ENCODE measurements around the gene KRTAP10-8. TPM values are rescaled to one million over a fixed set of nuclear protein-coding genes. Genes with fewer than 3 reads are reported as not detected.

KRTAP10-8 gene
- total and polyA plus RNA-seq, 7 donors = not detected

- Histone ChIP-seq H3K27me3 (peaks cover 0 to 30% (median 13%) of the 10 kb centered on the region in 3 donors), H3K9me3 (peaks cover 0 to 7% (median 3%) of the 10 kb centered on the region in 4 donors), H3K36me3 (no peaks in the 10 kb centered on the region), H3K27ac (no peak overlapping the region), H3K4me3 (no peak overlapping the region), H3K4me1 (no peaks in the 10 kb centered on the region)
- WGBS, 2 donors = 43 to 46% methylated on average over 11 of the region's 11 CpGs
- no peak for DNase-seq
- TF ChIP-seq EP300 (IDR thresholded peaks at IDR 0.05) (no peak), POLR2AphosphoS5 (IDR thresholded peaks at IDR 0.05) (no peak), CTCF (IDR thresholded peaks at IDR 0.05) (no peak), POLR2A (IDR thresholded peaks at IDR 0.05) (no peak)
- intact Hi-C loops (cut with DNase I) = no loop called here
Measured at GRCh38 chr21:44583089-44583799, 28.6 kb upstream of the KRTAP10-8 start.

GRCh38 chr21:44583800-44584147 lies 28.1 kb upstream of the KRTAP10-8 start:
- Histone ChIP-seq H3K27ac (no peak overlapping the region), H3K4me1 (no peaks in the 10 kb centered on the region), H3K36me3 (no peaks in the 10 kb centered on the region), H3K4me3 (no peak overlapping the region), H3K27me3 (peaks cover 0 to 30% (median 13%) of the 10 kb centered on the region in 3 donors), H3K9me3 (peaks cover 0 to 7% (median 3%) of the 10 kb centered on the region in 4 donors)
- no peak for DNase-seq
- intact Hi-C loops (cut with DNase I) = no loop called here
- 66 to 79% methylated on average over 6 of the region's 6 CpGs for WGBS, 2 donors
- TF ChIP-seq POLR2A (IDR thresholded peaks at IDR 0.05) = no peak
- no peak for TF ChIP-seq CTCF (IDR thresholded peaks at IDR 0.05)
- TF ChIP-seq EP300 (IDR thresholded peaks at IDR 0.05) = no peak
- TF ChIP-seq POLR2AphosphoS5 (IDR thresholded peaks at IDR 0.05) = no peak

- peaks cover 0 to 49% (median 32%) of the 10 kb centered on the region in 3 donors for H3K27me3 ChIP-seq
- 77 to 86% methylated on average over 3 of the region's 3 CpGs for WGBS, 2 donors
- TF ChIP-seq CTCF (IDR thresholded peaks at IDR 0.05) = no peak
- no peak for TF ChIP-seq EP300 (IDR thresholded peaks at IDR 0.05)
- no peak for TF ChIP-seq POLR2A (IDR thresholded peaks at IDR 0.05)
- no peak for TF ChIP-seq POLR2AphosphoS5 (IDR thresholded peaks at IDR 0.05)
- no peaks in the 10 kb centered on the region for H3K36me3 ChIP-seq
- H3K9me3 ChIP-seq = peaks cover 0 to 6% (median 1%) of the 10 kb centered on the region in 4 donors
- H3K4me1 ChIP-seq = no peaks in the 10 kb centered on the region
- no peak overlapping the region for H3K4me3 ChIP-seq
- H3K27ac ChIP-seq = no peak overlapping the region
- intact Hi-C loops (cut with DNase I) = no loop called here
- DNase-seq = no peak
Measured at GRCh38 chr21:44585892-44586291, 26.0 kb upstream of the KRTAP10-8 start.

GRCh38 chr21:44589094-44589493 lies 22.8 kb upstream of the KRTAP10-8 start:
- DNase-seq = no peak
- H3K27ac ChIP-seq = no peak overlapping the region
- peaks cover 0 to 63% (median 30%) of the 10 kb centered on the region in 3 donors for H3K27me3 ChIP-seq
- WGBS, 2 donors = 90 to 94% methylated on average over 2 of the region's 2 CpGs
- TF ChIP-seq POLR2AphosphoS5 (IDR thresholded peaks at IDR 0.05) (no peak), EP300 (IDR thresholded peaks at IDR 0.05) (no peak), CTCF (IDR thresholded peaks at IDR 0.05) (no peak)
- no peaks in the 10 kb centered on the region for H3K36me3 ChIP-seq
- intact Hi-C loops (cut with DNase I) = no loop called here
- no peak overlapping the region for H3K4me3 ChIP-seq
- H3K9me3 ChIP-seq = no peaks in the 10 kb centered on the region
- H3K4me1 ChIP-seq = no peaks in the 10 kb centered on the region
